ENCODE measurements around the gene SPATA32.

GRCh38 chr17:45279898-45280297 is 18.0 kb upstream of the SPATA32 start:
- TF ChIP-seq SIN3A (IDR thresholded peaks at IDR 0.05; ENCODE audit: borderline replicate concordance, insufficient read depth, low read length), result no peak
- no peak for TF ChIP-seq REST (IDR thresholded peaks at IDR 0.05; ENCODE audit: insufficient read depth in 1 of 2, low read depth in 2 of 2, low read length in 2 of 2)
- no peak for TF ChIP-seq POLR2AphosphoS5 (IDR thresholded peaks at IDR 0.05; ENCODE audit: low read depth, low read length)
- no peak for TF ChIP-seq TAF1 (IDR thresholded peaks at IDR 0.05; ENCODE audit: borderline replicate concordance, insufficient read depth, low read length)
- TF ChIP-seq FOXP2 (optimal IDR thresholded peaks at IDR 0.05; ENCODE audit: borderline replicate concordance, extremely low read depth, extremely low read length, insufficient read depth), result no peak

Measured in PFSK-1 (cell line).